Medulla oblongata (tissue), 1 donor: ENCODE data around the gene CYB5R3.
"Not testable (repeated sequence)": the region's sequence is repeated elsewhere in the genome, so short reads cannot be mapped to it uniquely, and the experiment has no call there.

ENCODE experiments used
- DNase-seq: peaks from one replicate; pipeline ENCODE4 v3.0.0-alpha.2; 2015; ENCODE audit errors: extremely low spot score

CYB5R3 gene

DNA sequence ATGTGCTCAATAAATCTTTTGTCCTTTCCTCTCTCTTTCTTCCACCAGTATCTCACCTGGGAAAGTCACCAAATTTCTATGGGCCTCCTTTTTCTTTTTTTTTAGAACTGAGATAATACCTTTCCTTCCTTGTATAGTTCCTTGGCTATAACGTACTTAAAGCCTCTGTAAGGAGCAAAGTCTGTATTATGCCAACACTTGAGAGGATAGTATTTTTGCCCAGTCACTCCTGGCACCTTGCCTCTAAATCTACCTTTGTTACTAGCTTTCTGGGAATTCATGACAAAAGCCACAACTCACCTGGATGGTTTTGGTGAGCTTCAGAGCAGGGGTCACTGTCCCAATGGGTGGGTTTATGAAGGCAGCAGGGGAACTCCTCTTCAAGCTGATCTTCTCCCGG, 46.7 kb downstream of the CYB5R3 start:
- no peak for DNase-seq

DNA sequence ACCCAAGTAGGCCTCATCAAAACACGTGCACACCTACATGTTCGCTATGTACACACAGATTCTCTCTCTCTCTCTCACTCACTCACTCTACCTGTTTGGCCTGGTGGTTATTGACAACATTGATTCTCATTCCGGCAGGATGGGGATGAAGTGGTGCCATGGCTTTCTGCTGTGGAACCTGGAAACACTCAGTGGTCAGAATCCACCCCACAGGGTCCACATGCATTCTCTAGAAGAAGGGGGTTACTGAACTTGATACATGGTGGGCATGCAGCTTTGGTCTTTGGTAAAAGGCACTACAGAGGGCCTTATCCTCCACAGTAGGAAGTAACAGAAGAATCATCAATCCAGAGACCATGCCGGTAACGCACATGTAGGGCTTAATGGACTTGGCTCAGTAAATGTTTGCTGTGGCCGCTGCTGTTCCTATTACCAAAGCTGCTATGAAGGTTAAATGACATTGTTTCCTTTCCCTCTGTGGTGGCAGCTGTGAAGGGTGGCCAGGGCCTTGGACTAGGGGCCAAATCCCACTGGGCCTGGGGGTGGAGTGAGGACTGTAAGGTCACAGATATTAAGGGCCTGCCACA, 47.2 kb downstream of the CYB5R3 start:
- DNase-seq, result no peak

DNA sequence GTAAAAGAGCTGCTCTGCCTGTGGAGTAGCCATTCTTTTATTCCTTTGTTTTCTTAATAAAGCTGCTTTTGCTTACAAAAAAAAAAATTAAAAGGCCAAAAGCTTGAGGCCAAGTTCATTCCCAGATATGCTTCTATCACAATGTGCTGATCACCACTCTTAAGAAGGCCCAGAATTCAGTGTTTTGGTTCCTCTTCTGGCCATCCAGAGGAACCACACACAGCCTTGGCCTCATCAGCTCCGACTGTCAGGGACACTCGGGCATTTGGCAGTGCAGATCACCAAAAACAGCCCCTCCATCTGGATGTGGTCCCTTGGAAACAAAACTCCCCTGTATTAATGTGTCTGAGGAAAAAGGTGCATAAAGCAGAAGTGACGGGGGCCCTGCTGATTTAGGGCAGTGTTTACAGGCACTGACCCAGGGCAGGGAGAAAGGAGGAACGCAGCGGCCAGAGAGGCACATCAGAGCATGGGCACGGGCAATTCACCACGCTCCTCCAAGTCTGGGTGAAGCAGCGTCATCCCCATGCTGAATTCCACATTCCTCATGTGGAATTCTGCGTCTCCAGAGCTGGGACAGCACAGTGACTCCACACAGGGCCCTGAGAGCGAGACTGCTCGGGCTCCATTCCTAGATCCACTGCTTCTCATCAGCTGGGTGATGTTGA, 52.2 kb downstream of the CYB5R3 start:
- DNase-seq, result no peak

DNA sequence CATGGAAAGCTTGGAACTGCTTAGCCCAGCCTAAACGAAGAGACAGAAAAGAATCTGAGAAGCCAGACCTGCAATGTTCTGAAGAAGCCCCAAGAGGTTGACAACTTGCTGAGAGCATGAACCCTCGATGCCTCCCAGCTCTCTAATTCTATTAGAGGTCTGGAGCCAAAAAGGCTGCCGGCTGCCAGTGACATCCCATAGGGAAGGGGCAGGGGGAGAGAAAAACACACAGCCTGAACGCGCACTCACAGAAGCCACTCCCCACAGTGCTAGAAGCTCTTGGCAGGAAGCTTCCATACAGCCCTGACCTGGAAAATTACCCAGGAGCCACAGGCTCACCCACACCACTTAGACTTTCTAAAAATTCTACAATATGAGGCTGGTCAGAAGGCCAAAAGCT, 52.9 kb downstream of the CYB5R3 start:
- no peak for DNase-seq

DNA sequence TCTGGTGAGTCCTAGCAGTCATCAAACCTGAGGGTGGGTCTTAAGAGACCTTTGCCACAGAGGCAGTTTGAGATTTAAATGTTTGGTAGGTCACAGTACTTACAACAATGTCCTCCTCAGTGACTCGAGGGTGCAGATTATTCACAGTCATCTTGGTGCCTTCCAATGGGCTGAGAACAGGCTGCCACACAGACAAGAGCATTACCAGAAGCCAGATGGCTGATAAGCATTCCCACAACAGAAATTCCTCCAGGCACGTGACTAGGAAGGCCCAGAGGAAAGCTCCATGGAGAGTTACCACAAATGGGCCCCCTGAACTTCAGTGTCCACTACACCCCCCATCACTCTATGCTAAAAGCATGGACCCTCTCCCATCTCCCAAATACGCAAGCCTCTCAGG, 53.8 kb downstream of the CYB5R3 start:
- DNase-seq, result no peak

DNA sequence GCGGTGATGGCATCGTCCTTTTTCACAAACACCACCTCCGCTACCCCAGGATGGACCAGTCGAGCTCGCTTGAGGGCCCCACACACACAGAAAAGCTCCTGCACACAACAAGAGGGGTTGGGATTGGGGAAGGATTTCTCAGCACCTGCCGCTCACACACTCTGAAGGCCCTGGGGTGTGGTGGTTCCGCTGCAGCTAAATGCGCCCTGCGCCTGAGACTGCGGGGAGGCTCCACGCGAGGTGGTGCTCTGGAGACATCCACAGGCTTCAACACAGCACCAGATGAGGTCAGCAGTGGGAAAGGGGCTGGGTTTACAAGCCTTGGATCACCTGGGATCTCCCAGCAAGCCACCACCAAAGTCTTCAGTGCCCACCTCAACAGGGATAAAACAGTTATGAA, 57.2 kb downstream of the CYB5R3 start:
- no peak for DNase-seq

DNA sequence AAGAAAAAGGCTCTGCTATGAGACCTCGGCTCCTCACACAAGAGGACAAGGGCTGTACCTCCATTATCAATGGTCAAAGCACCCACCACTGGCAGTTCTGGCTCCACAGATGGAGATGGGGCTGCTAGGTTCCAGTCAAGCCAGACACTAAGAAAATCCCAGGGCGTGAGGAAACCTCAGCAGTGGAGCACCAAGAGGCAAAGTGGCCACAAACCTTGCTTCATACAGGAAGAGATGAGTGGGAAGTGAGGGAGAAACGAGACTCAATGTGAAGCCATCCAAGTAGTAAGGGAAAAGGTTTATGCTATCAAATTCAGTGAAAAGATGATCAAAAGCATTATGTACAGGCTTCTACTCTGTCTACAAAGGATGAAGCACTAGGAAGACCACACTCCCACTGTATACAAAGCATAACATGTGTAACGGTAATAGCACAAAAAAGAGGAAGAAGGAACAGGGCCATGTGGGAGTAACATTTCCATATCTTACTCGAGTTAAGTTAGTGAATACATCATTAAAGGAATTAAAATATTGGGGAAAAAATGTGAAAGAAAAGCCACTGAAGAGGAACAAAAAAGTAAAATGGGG, 61.5 kb downstream of the CYB5R3 start:
- DNase-seq, result no peak

DNA sequence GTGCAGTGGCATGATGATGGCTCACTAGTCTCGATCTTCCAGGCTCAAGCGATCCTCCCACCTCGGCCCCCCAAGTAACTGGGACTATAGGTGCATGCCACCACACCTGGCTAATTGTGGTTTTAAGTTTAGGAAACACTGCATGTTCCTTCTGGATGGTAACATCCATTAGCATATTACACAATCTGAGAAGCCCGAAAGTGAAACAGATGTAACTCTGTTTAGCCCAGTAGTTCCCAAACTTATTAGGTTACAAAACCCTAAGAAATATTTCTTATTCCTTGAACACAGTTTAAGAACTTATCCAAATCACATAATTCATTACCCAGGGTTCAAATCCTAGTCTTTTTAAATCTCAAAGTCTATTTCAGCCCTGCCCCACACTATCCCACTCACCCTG, 62.8 kb downstream of the CYB5R3 start:
- DNase-seq, result no peak

DNA sequence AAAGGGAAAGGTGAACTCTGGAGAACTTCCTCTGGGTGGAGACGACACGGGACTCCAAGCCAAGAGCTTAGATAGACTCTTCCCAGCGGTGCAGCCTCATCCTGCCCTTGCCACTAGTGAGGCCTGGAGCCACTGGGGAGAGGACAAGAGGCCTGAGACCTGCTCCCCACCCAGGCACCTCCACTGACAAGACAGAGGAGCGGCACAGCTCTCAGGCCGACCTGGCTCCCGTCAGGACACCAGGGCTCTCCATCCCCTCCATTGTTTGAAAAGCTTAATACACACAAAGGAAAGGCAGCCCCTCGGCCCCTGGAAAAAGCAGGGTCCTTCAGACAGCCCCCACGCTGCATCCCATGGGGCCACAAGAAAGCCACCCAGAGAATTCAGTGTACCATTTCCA, 64.1 kb downstream of the CYB5R3 start:
- no peak for DNase-seq

DNA sequence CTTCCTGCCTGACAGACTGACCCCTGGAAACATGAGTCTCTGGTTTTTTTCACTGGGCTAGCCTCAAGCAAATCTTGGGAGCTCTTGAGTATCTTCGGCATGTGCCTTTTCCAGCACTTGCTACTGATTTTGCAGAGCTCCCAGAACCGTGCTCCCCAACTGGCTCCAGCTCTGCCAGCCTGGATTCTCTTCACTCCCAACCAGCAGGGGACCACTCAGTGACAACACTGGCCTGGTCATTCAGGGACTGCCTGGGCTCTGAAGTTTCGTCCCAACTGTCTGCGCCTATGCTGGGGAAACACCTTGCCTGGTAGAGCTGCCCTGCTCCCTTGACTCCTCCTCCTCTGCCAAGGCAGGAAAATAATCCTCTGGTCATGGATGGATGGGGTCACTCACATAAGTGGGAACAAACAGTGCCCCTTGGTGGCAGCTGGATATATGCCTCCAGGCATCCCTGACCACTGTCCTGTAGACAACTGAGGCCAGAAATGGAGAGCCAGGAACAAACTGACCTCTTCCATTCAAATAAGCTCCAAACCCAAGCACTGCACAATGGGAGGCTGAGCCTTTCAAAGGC, 64.7 kb downstream of the CYB5R3 start:
- no peak for DNase-seq

DNA sequence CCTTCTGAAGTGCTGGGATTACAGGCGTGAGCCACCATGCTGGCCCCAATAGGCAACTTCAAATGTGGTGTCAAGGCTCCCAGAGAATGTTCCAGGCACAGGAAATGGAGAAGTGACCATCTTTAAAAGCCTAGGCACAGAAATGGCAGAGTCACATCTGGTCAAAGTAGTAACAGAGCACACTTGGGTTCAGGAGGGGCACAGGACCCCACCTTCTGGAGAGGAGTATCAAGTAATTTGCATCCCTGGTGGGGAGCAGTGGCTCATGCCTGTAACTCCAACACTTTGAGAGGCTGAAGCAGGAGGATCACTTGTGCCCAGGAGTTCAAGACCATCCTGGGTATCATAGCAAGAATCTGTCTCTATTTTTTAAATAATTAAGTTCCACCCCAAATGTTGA, 66.2 kb downstream of the CYB5R3 start:
- no peak for DNase-seq

DNA sequence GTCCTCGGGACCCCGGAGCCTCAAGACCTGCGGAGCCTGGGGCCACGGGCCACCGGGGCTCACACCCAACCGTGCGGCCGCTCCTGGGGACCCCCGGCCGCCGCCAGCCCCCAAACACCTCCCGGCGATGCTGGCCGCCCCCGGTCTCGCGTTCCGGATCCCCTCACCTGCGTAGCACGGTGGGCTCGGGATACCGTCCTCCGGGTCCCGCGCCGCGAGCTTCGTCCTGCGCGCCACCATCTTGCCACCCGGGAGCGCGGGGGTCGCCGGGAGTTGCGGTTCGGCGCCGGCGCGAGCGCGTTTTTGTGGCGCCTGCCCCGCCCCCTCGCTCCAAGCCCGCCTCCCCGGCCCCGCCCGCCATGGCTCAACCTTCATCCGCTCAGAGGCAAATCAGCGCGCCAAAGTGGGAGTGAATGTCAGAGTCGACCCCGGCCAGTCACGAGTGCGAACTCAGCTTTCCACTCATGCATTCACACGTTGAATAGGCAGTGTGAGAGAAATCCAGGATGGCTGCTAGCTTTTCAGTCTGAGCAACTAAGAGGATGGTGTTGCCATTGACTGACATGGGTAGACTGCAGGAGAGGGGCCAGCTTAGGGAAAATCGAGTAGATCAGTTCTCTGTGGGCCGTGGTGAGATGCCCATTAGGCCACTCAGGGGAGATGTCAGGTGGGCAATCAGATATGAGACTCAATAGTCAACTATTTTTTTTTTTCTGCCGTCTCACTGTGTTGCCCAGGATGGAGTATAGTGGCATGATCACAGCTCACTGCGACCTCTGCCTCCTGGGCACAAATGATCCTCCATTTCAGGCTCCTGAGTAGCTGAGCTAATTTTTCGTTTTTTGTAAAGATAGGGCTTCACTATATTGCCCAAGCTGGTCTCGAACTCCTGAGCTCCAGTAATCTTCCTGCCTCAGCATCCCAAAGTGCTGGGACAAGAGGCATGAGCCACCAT, 67.2 kb downstream of the CYB5R3 start:
- DNase-seq, result peak; percentile 72

DNA sequence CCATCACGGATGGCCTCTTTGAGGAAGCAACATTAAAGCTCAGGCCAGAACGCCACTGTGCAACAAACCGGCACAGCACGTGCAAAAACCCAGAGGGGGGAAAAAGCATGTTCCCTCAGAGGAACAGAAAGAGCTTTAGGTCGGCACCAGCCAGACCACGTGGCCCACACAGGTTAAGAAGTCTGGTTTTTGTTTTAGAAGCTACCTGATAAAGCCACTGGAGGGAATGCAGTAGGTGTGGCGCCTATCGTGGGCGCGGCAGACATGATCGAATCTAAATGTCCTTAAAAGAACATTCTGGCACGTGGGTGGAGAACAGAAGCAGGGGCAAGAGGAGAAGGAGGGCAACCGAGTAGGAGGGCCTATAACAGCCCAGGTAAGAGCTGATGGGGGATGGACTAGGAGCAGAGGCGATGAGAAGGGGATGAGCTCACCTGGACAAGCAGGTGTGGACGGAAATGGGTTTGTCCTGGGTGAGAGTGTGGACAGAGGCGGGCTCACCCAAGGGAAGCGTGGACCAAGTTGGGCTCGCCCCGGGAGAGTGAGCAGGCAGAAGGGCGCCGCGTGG, 67.9 kb downstream of the CYB5R3 start:
- DNase-seq, result not testable (repeated sequence)

DNA sequence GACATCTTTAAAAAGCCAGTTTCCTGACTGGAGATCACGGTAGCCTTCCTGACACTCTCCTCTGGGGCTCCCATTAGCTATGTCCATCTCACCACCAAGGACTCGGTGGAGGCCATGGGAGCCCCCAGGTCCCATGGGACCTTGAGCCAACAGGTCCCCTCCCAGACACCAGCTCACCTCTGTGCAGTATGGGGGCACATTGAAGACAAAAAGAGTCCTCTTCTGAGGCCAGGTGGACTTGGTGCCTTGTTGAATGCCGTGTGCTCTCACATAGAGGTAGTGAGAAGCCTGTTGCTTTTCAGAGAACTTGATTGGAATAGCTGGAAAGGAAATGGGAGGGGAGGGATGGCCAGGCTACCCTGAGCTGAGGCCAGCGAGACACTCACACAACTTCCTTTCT, 69.2 kb downstream of the CYB5R3 start:
- not testable (repeated sequence) for DNase-seq

DNA sequence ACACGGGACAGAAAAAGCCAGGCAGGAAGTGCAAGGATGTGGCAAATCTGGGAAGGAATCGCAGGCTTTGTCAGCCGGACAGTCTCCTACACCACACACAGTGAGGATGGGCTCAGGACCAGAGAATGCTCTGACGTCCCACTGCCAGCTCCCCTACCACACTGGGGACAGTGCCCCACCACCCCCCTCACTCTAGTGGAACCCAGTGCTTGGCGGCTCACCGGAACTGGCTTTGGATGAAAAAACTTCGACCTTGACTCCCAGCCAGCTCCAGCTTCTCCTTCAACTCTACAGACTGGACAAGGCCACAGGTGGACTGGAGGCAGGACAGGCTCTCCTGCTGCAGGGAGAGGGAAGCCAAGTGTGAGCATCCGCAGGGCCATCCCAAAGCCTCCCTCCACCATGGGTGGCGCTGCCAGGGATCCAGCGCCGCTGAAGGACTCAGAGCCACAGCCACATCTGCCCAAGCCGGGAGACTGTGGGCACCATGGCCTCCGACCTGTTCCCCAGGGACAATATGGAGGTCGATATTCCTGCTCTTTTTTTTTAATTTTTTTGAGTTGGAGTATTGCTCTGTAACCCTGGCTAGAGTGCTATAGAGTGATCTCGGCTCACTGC, 71.5 kb downstream of the CYB5R3 start:
- no peak for DNase-seq

DNA sequence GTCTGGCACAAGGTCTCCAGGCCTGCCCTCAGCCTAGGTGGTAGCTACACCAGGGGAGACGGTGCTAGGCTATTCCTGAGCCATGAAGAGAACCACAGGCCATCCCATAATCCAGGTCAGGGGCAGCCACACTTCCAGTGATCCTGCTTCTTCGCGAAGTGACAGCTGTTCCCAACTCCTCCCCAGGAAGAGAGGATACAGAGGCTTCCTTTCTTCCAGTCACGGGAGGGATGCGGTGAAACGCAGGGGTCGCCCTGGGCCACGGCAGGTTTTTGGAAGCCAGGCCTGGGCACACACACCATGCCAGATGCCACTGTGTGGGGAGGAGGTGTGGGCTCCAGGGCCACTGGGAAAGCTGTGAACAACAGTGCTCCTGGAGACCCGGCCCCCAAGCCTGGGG, 72.1 kb downstream of the CYB5R3 start:
- DNase-seq, result not testable (repeated sequence)

DNA sequence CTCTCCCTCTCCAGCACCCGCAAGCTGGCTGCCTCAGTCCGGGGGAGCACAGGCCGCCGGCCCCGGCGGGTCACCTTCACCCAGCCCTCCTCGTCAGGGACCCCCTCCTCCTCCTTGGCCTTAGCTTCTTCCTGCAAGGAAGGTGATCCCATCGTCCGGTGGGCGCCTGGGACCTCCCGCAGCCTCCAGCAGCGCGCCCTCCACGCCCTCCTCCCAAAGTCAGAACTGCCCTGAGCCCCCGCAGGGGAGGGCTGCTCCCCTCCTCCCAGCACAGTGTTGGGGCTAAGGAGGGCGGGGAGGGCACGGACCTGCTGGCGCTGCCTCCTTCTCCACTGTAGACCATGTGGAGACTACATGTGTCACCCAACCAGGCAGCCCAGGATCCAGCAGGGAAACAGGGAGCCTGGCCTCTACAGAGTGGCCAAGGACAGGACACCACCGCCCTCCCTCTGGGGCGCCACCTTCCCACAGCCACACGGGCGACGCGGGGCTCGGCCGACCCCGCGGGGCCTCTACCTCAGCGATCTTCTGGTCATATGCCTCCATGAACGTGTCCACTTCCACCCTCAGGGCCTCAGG, 73.1 kb downstream of the CYB5R3 start:
- not testable (repeated sequence) for DNase-seq

DNA sequence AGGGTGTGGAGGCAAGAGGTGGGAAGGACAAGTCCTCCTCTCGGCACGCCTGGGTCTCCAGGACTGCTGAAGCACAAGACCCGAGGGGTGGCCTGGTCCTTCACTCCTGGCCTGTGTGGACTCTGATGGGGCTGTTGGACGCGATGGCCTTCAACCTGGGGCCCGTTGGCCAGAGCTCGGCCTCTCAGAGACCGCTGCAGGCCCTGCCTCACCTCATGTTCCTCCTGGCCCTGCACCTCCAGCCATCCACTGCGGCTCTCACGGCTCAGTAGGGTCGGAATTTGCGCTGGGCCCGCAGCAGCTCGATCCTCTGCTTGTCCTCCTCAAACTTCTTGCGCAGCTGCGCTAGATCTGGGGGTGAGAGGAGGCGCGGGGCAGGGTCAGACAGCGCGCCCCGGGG, 74.7 kb downstream of the CYB5R3 start:
- not testable (repeated sequence) for DNase-seq

DNA sequence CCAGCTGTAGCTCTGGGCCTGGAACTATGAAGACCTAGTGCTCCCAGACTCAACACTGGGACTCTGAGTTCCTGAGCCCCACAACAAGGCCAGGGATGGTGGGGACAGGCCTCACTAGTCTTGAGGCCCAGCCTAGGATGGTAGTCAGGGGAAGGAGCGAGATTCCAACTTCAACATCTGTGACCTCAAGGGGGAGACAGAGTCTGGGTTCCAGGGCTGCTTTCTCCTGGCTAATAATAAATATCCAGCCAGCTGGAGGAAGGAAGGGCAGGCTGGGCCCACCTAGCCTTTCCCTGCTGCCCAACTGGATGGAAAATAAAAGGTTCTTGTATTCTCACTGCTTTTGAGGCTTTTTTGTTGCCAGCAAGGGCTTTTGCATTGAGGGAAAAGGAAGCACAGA, 75.1 kb downstream of the CYB5R3 start:
- DNase-seq, result not testable (repeated sequence)

DNA sequence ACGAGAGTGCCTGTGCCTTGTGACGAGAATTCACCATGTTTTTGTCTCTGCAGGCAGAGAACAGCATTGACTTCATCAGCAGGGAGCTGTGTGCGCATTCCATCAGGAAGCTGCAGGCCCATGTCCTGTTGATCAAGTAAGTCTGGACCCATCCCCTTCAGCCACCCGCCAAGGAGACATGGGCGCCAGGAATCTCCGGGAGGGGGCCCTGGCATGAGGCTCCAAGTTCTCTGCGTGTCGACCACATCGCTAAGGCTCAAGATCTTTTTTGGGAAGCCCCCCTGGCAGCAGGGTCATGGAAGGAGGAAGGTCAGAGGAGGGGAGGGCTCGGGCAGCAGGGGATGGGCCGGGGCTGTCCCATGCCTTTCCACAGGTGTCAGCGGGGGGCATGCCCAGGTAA, 78.1 kb downstream of the CYB5R3 start:
- not testable (repeated sequence) for DNase-seq

DNA sequence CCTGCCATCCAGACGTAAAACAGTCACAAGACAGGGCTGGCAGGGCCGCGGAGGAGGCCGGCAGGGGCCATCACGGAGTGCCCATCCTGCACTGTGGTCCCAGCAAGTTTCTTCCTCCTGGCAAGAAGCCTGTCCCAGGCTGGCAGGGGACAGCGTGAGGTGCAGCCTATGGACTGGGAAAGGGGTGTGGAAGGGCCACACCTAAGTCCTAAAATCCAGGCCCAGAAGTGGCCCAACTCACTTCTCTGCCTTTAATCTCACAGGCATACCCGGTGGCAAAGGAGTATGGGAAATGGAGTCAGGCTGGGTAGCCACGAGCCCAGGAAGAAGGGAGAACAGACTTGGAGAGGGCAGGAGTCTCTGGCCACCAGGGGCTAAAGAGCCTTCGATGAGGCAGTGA, 78.6 kb downstream of the CYB5R3 start:
- DNase-seq, result not testable (repeated sequence)
